Panc1 (cell line): ENCODE measurements around the gene GALNT16. TPM values are rescaled to one million over a fixed set of nuclear protein-coding genes. Genes with fewer than 3 reads are reported as not detected.

Experiments used
- ATAC-seq: fragments of 200-7000 bp; cut with Tn5 transposase; 2 replicates; pipeline ENCODE4 v1.9.1; 2020; ENCODE audit warnings: mild to moderate bottlenecking, moderate library complexity
- BruUV-seq: library from RNA; stranded (reverse); fragments of 400-500 nt; replicated peaks from 2 replicates; lab custom pipeline; 2021; lab: Mats Ljungman, UMichigan
- CTCF ChIA-PET: fragments of 300-600 bp; sonication (Branson Sonifier 250); formaldehyde crosslinking; loops from one replicate; lab custom pipeline; 2022; ENCODE audit warnings: antibody characterized with exemption; lab: Charles Lee
- POLR2A ChIA-PET: fragments of 300-600 bp; sonication (Branson Sonifier 250); formaldehyde crosslinking; loops from one replicate; lab custom pipeline; 2022; ENCODE audit warnings: antibody characterized with exemption; lab: Charles Lee
- DNase-seq: peaks from one replicate; pipeline ENCODE4 v3.0.0-alpha.2; 2010; ENCODE audit warnings: low read depth, low spot score
- H3K27ac ChIP-seq: 2 replicates; pipeline ENCODE4 v1.5.1; 2011; ENCODE audit warnings: mild to moderate bottlenecking, low read length, inconsistent platforms
- H3K27me3 ChIP-seq: fragments of 200-500 bp; sonication (Bioruptor generic); 2 replicates; pipeline ENCODE4 v1.6.0; 2014; ENCODE audit warnings: low read length, inconsistent platforms; ENCODE audit not compliant: control insufficient read depth, insufficient read depth
- H3K36me3 ChIP-seq: fragments of 200-500 bp; sonication (Bioruptor generic); 2 replicates; pipeline ENCODE4 v1.5.1; 2014; ENCODE audit warnings: inconsistent platforms, mild to moderate bottlenecking, low read length, moderate library complexity; ENCODE audit not compliant: control insufficient read depth, insufficient read depth
- H3K4me1 ChIP-seq: 2 replicates; pipeline ENCODE4 v1.5.1; 2011; ENCODE audit warnings: inconsistent platforms, mild to moderate bottlenecking, low read length, moderate library complexity; ENCODE audit not compliant: control insufficient read depth, insufficient read depth
- H3K4me3 ChIP-seq, 2 experiments: 2 replicates each; pipeline ENCODE4 v1.5.1; 2011 to 2012; ENCODE audit warnings: low read depth in 2 of 2, low read length in 2 of 2, mild to moderate bottlenecking in 2 of 2, inconsistent platforms in 1 of 2, moderate library complexity in 1 of 2
- H3K9me3 ChIP-seq: fragments of 200-500 bp; sonication (Bioruptor generic); 2 replicates; pipeline ENCODE4 v1.5.1; 2014; ENCODE audit warnings: low read depth, mild to moderate bottlenecking, inconsistent platforms, low read length, moderate library complexity; ENCODE audit not compliant: control insufficient read depth, insufficient read depth
- CTCF ChIP-seq: fragments of 450-650 bp; IDR thresholded peaks from 2 replicates; pipeline ENCODE4 v1.5.1; 2017; ENCODE audit warnings: mild to moderate bottlenecking
- POLR2AphosphoS5 ChIP-seq: IDR thresholded peaks from 2 replicates; pipeline ENCODE4 v1.6.1; 2012; ENCODE audit warnings: mild to moderate bottlenecking, low read depth, low read length, moderate library complexity
- REST ChIP-seq, 2 experiments: IDR thresholded peaks; 2 replicates each; pipeline ENCODE4 v1.6.1; 2011 to 2012; ENCODE audit warnings: low read depth in 2 of 2, control low read depth in 1 of 2, low read length in 1 of 2, mild to moderate bottlenecking in 1 of 2, moderate library complexity in 1 of 2; ENCODE audit not compliant: insufficient read depth in 1 of 2
- SIN3A ChIP-seq: IDR thresholded peaks from 2 replicates; pipeline ENCODE4 v1.6.1; 2012; ENCODE audit warnings: low read depth, mild to moderate bottlenecking, low read length, moderate library complexity, borderline replicate concordance; ENCODE audit not compliant: insufficient read depth
- TCF7L2 ChIP-seq: IDR thresholded peaks from 2 replicates; pipeline ENCODE4 v1.6.1; 2011; ENCODE audit warnings: mild to moderate bottlenecking, low read depth, low read length, inconsistent platforms
- in situ Hi-C: cut with HindIII; loops from 2 replicates; pipeline ENCODE4 v1.10.0; 2016; ENCODE audit warnings: low sequenced_read_pairs, low pct_unique_long_range_greater_than_20kb
- intact Hi-C: fragments of 100-400 bp; cut with micrococcal nuclease; formaldehyde crosslinking; loops from one replicate; pipeline ENCODE4 v1.10.0; 2022; ENCODE audit not compliant: unreplicated experiment
- total RNA-seq: library from RNA; stranded (reverse); gene quantifications from one replicate; pipeline ENCODE4 v1.2.1, GENCODE V29; 2021; ENCODE audit not compliant: unreplicated experiment

Gene GALNT16
- total RNA-seq, 1 experiment from 2014 or later = 0.72 TPM

- no peaks in the 10 kb centered on the region for H3K4me1 ChIP-seq
Observed at GRCh38 chr14:69351385-69351784, 91.4 kb downstream of the GALNT16 start.

GRCh38 chr14:69351911-69352310 lies 92.0 kb downstream of the GALNT16 start:
- no TSS peak for BruUV-seq
- H3K9me3 ChIP-seq = no peaks in the 10 kb centered on the region
- in situ Hi-C loops = no loop called here
- H3K4me1 ChIP-seq = no peaks in the 10 kb centered on the region
- ChIA-PET POLR2A (no interaction called here), CTCF (no interaction called here)
- H3K27me3 ChIP-seq = no peaks in the 10 kb centered on the region
- DNase-seq = no peak
- intact Hi-C loops = loop anchor here (10.0 kb wide), 1 partner anchor 107 kb away; no protein-coding TSS in a partner anchor
- ATAC-seq = no peak
- H3K36me3 ChIP-seq = no peaks in the 10 kb centered on the region
- H3K4me3 ChIP-seq = no peak overlapping the region
- no peak for TF ChIP-seq SIN3A
- no peak for TF ChIP-seq POLR2AphosphoS5
- TF ChIP-seq REST (IDR thresholded peaks at IDR 0.05; ENCODE audit: insufficient read depth in 1 of 2, low read depth in 2 of 2, low read length in 1 of 2) = no peak
- TF ChIP-seq CTCF = no peak
- no peak for TF ChIP-seq TCF7L2
- no peak overlapping the region for H3K27ac ChIP-seq

More at GRCh38 chr14:69351385-69351784, 91.4 kb downstream of the GALNT16 start:
- no peak for DNase-seq
- no TSS peak for BruUV-seq
- ChIA-PET POLR2A (no interaction called here), CTCF (interaction anchor here (0.5 kb wide), 1 partner anchor 28 kb away, joined by 7 read pairs; no protein-coding TSS in a partner anchor)
- no peak overlapping the region for H3K27ac ChIP-seq
- in situ Hi-C loops (no loop called here), intact Hi-C loops (loop anchor here (10.0 kb wide), 1 partner anchor 107 kb away; no protein-coding TSS in a partner anchor)
- ATAC-seq = no peak
- no peak overlapping the region for H3K4me3 ChIP-seq
- no peaks in the 10 kb centered on the region for H3K36me3 ChIP-seq
- H3K9me3 ChIP-seq = no peaks in the 10 kb centered on the region
- TF ChIP-seq POLR2AphosphoS5 = no peak
- no peak for TF ChIP-seq SIN3A
- TF ChIP-seq REST (IDR thresholded peaks at IDR 0.05; ENCODE audit: insufficient read depth in 1 of 2, low read depth in 2 of 2, low read length in 1 of 2) = no peak
- no peak for TF ChIP-seq TCF7L2
- TF ChIP-seq CTCF = no peak
- no peaks in the 10 kb centered on the region for H3K27me3 ChIP-seq
